HG03378 (cell line): ENCODE data around the gene RPS3.
"Not testable (repeated sequence)": the region's sequence is repeated elsewhere in the genome, so short reads cannot be mapped to it uniquely, and the experiment has no call there.

ENCODE experiments used
- ATAC-seq: cut with Tn5 transposase; IDR thresholded peaks from one replicate; pipeline ENCODE4 v1.9.1; 2021; ENCODE audit warnings: mild to moderate bottlenecking, moderate library complexity; ENCODE audit not compliant: unreplicated experiment

Gene RPS3

GRCh38 chr11:75378776-75379175 is 20.5 kb upstream of the RPS3 start:
- not testable (repeated sequence) for ATAC-seq

GRCh38 chr11:75380245-75380644 is 19.1 kb upstream of the RPS3 start:
- ATAC-seq, result no peak

GRCh38 chr11:75380716-75381420 is 18.4 kb upstream of the RPS3 start:
- ATAC-seq, result no peak

- no peak for ATAC-seq
Observed at GRCh38 chr11:75383246-75383645, 16.1 kb upstream of the RPS3 start.

- no peak for ATAC-seq
Observed at GRCh38 chr11:75384438-75385080, 14.8 kb upstream of the RPS3 start.

GRCh38 chr11:75386942-75387630 is 12.2 kb upstream of the RPS3 start:
- no peak for ATAC-seq

GRCh38 chr11:75387736-75388294 is 11.5 kb upstream of the RPS3 start:
- ATAC-seq, result no peak

GRCh38 chr11:75388386-75389275 is 10.7 kb upstream of the RPS3 start:
- ATAC-seq, result no peak

- no peak for ATAC-seq
Observed at GRCh38 chr11:75389276-75389605, 10.1 kb upstream of the RPS3 start.

GRCh38 chr11:75389925-75390324 is 9.4 kb upstream of the RPS3 start:
- ATAC-seq, result no peak

GRCh38 chr11:75394085-75394840 is 5.1 kb upstream of the RPS3 start:
- ATAC-seq, result no peak

- ATAC-seq, result no peak
Observed at GRCh38 chr11:75398906-75399305, 412 bp upstream of the RPS3 start.

- no peak for ATAC-seq
Observed at GRCh38 chr11:75400146-75400865, 988 bp downstream of the RPS3 start.

GRCh38 chr11:75402002-75402773 is 2.9 kb downstream of the RPS3 start:
- no peak for ATAC-seq

GRCh38 chr11:75403037-75403436 is 3.7 kb downstream of the RPS3 start:
- no peak for ATAC-seq

GRCh38 chr11:75403983-75404658 is 4.8 kb downstream of the RPS3 start:
- no peak for ATAC-seq

GRCh38 chr11:75406338-75406777 is 7.0 kb downstream of the RPS3 start:
- no peak for ATAC-seq

GRCh38 chr11:75408957-75409219 is 9.6 kb downstream of the RPS3 start:
- no peak for ATAC-seq
